GM19395 (cell line): ENCODE data around the gene TBX2.

Experiments
- ATAC-seq: cut with Tn5 transposase; IDR thresholded peaks from one replicate; pipeline ENCODE4 v1.9.1; 2021; ENCODE audit warnings: mild to moderate bottlenecking, moderate library complexity; ENCODE audit not compliant: unreplicated experiment

The TBX2 gene

GRCh38 chr17:61368832-61369450, 30.7 kb upstream of the TBX2 start:
- ATAC-seq, result no peak

- ATAC-seq, result no peak
Measured at GRCh38 chr17:61369751-61370150, 29.9 kb upstream of the TBX2 start.

- no peak for ATAC-seq
Measured at GRCh38 chr17:61371179-61371578, 28.5 kb upstream of the TBX2 start.

GRCh38 chr17:61371606-61372005, 28.0 kb upstream of the TBX2 start:
- ATAC-seq, result no peak

- ATAC-seq, result no peak
Measured at GRCh38 chr17:61372436-61372835, 27.2 kb upstream of the TBX2 start.

- no peak for ATAC-seq
Measured at GRCh38 chr17:61376931-61377838, 22.5 kb upstream of the TBX2 start.

- ATAC-seq, result no peak
Measured at GRCh38 chr17:61378658-61379456, 20.8 kb upstream of the TBX2 start.

GRCh38 chr17:61379457-61380216, 20.0 kb upstream of the TBX2 start:
- no peak for ATAC-seq

- no peak for ATAC-seq
Measured at GRCh38 chr17:61380217-61380835, 19.3 kb upstream of the TBX2 start.

GRCh38 chr17:61380836-61381525, 18.7 kb upstream of the TBX2 start:
- ATAC-seq, result no peak

GRCh38 chr17:61381537-61381936, 18.1 kb upstream of the TBX2 start:
- no peak for ATAC-seq

- no peak for ATAC-seq
Measured at GRCh38 chr17:61382796-61383688, 16.6 kb upstream of the TBX2 start.

- no peak for ATAC-seq
Measured at GRCh38 chr17:61383689-61384201, 15.9 kb upstream of the TBX2 start.

- ATAC-seq, result no peak
Measured at GRCh38 chr17:61384354-61384691, 15.3 kb upstream of the TBX2 start.

- no peak for ATAC-seq
Measured at GRCh38 chr17:61384692-61385576, 14.7 kb upstream of the TBX2 start.

GRCh38 chr17:61385577-61386236, 13.9 kb upstream of the TBX2 start:
- ATAC-seq, result no peak

GRCh38 chr17:61386251-61386650, 13.4 kb upstream of the TBX2 start:
- no peak for ATAC-seq
